Measurements from ENCODE around the gene HOXA10.

Gene HOXA10

GRCh38 chr7:27141137-27141922 is 32.8 kb downstream of the HOXA10 start:
- Histone ChIP-seq H3K27me3 (replicated peaks; ENCODE audit: control insufficient read depth, insufficient read depth, low read length) (no peaks in the 10 kb centered on the region), H3K4me1 (ENCODE audit: control insufficient read depth, insufficient read depth, low read length) (peaks cover 57% of the 10 kb centered on the region), H3K9me3 (ENCODE audit: control insufficient read depth, low read length) (no peaks in the 10 kb centered on the region), H3K4me3 (ENCODE audit: low read length) (peak overlapping the region; percentile 82), H3K9ac (ENCODE audit: low read length) (peak overlapping the region; percentile 88), H3K36me3 (ENCODE audit: control insufficient read depth, insufficient read depth, low read length, severe bottlenecking) (peaks cover 25% of the 10 kb centered on the region)
- no peak for DNase-seq (ENCODE audit: low read depth)

- Histone ChIP-seq H3K27me3 (replicated peaks; ENCODE audit: control insufficient read depth, insufficient read depth, low read length) (no peaks in the 10 kb centered on the region), H3K4me3 (ENCODE audit: low read length) (peak overlapping the region; percentile 82), H3K9ac (ENCODE audit: low read length) (peak overlapping the region; percentile 88), H3K9me3 (ENCODE audit: control insufficient read depth, low read length) (no peaks in the 10 kb centered on the region), H3K4me1 (ENCODE audit: control insufficient read depth, insufficient read depth, low read length) (peaks cover 61% of the 10 kb centered on the region), H3K36me3 (ENCODE audit: control insufficient read depth, insufficient read depth, low read length, severe bottlenecking) (peaks cover 22% of the 10 kb centered on the region)
- DNase-seq (ENCODE audit: low read depth), result no peak
Observed at GRCh38 chr7:27140126-27140857, 33.8 kb downstream of the HOXA10 start.

GRCh38 chr7:27139334-27140125 is 34.6 kb downstream of the HOXA10 start:
- DNase-seq (ENCODE audit: low read depth), result no peak
- no peaks in the 10 kb centered on the region for H3K27me3 ChIP-seq (replicated peaks; ENCODE audit: control insufficient read depth, insufficient read depth, low read length)
- peak overlapping the region; percentile 82 for H3K4me3 ChIP-seq (ENCODE audit: low read length)
- peaks cover 17% of the 10 kb centered on the region for H3K36me3 ChIP-seq (ENCODE audit: control insufficient read depth, insufficient read depth, low read length, severe bottlenecking)
- H3K9me3 ChIP-seq (ENCODE audit: control insufficient read depth, low read length), result no peaks in the 10 kb centered on the region
- peak overlapping the region; percentile 88 for H3K9ac ChIP-seq (ENCODE audit: low read length)
- H3K4me1 ChIP-seq (ENCODE audit: control insufficient read depth, insufficient read depth, low read length), result peaks cover 69% of the 10 kb centered on the region

- H3K4me3 ChIP-seq (ENCODE audit: low read length), result peak overlapping the region; percentile 82
- no peaks in the 10 kb centered on the region for H3K9me3 ChIP-seq (ENCODE audit: control insufficient read depth, low read length)
- DNase-seq (ENCODE audit: low read depth), result no peak
- no peaks in the 10 kb centered on the region for H3K27me3 ChIP-seq (replicated peaks; ENCODE audit: control insufficient read depth, insufficient read depth, low read length)
- peak overlapping the region; percentile 88 for H3K9ac ChIP-seq (ENCODE audit: low read length)
- peaks cover 12% of the 10 kb centered on the region for H3K36me3 ChIP-seq (ENCODE audit: control insufficient read depth, insufficient read depth, low read length, severe bottlenecking)
- peaks cover 70% of the 10 kb centered on the region for H3K4me1 ChIP-seq (ENCODE audit: control insufficient read depth, insufficient read depth, low read length)
Observed at GRCh38 chr7:27138985-27139333, 35.2 kb downstream of the HOXA10 start.

- Histone ChIP-seq H3K4me1 (ENCODE audit: control insufficient read depth, insufficient read depth, low read length) (peaks cover 74% of the 10 kb centered on the region), H3K36me3 (ENCODE audit: control insufficient read depth, insufficient read depth, low read length, severe bottlenecking) (peaks cover 9% of the 10 kb centered on the region), H3K9me3 (ENCODE audit: control insufficient read depth, low read length) (no peaks in the 10 kb centered on the region), H3K4me3 (ENCODE audit: low read length) (peak overlapping the region; percentile 82), H3K9ac (ENCODE audit: low read length) (peak overlapping the region; percentile 88), H3K27me3 (replicated peaks; ENCODE audit: control insufficient read depth, insufficient read depth, low read length) (no peaks in the 10 kb centered on the region)
- no peak for DNase-seq (ENCODE audit: low read depth)
Observed at GRCh38 chr7:27138472-27138871, 35.6 kb downstream of the HOXA10 start.

GRCh38 chr7:27137640-27138315 is 36.3 kb downstream of the HOXA10 start:
- no peak for DNase-seq (ENCODE audit: low read depth)
- Histone ChIP-seq H3K9me3 (ENCODE audit: control insufficient read depth, low read length) (no peaks in the 10 kb centered on the region), H3K4me1 (ENCODE audit: control insufficient read depth, insufficient read depth, low read length) (peaks cover 77% of the 10 kb centered on the region), H3K27me3 (replicated peaks; ENCODE audit: control insufficient read depth, insufficient read depth, low read length) (no peaks in the 10 kb centered on the region), H3K9ac (ENCODE audit: low read length) (peak overlapping the region; percentile 88), H3K36me3 (ENCODE audit: control insufficient read depth, insufficient read depth, low read length, severe bottlenecking) (peaks cover 9% of the 10 kb centered on the region), H3K4me3 (ENCODE audit: low read length) (peak overlapping the region; percentile 82)

GRCh38 chr7:27134392-27134791 is 39.7 kb downstream of the HOXA10 start:
- H3K9me3 ChIP-seq (ENCODE audit: control insufficient read depth, low read length), result no peaks in the 10 kb centered on the region
- H3K4me1 ChIP-seq (ENCODE audit: control insufficient read depth, insufficient read depth, low read length), result peaks cover 80% of the 10 kb centered on the region
- H3K36me3 ChIP-seq (ENCODE audit: control insufficient read depth, insufficient read depth, low read length, severe bottlenecking), result peaks cover under 1% of the 10 kb centered on the region
- no peak for DNase-seq (ENCODE audit: low read depth)
- H3K9ac ChIP-seq (ENCODE audit: low read length), result peak overlapping the region; percentile 1
- no peak overlapping the region for H3K4me3 ChIP-seq (ENCODE audit: low read length)
- no peaks in the 10 kb centered on the region for H3K27me3 ChIP-seq (replicated peaks; ENCODE audit: control insufficient read depth, insufficient read depth, low read length)

GRCh38 chr7:27133409-27134231 is 40.5 kb downstream of the HOXA10 start:
- peak overlapping the region; percentile 1 for H3K9ac ChIP-seq (ENCODE audit: low read length)
- DNase-seq (ENCODE audit: low read depth), result no peak
- H3K36me3 ChIP-seq (ENCODE audit: control insufficient read depth, insufficient read depth, low read length, severe bottlenecking), result peaks cover 8% of the 10 kb centered on the region
- H3K4me1 ChIP-seq (ENCODE audit: control insufficient read depth, insufficient read depth, low read length), result peaks cover 78% of the 10 kb centered on the region
- H3K4me3 ChIP-seq (ENCODE audit: low read length), result no peak overlapping the region
- no peaks in the 10 kb centered on the region for H3K9me3 ChIP-seq (ENCODE audit: control insufficient read depth, low read length)
- H3K27me3 ChIP-seq (replicated peaks; ENCODE audit: control insufficient read depth, insufficient read depth, low read length), result no peaks in the 10 kb centered on the region

- Histone ChIP-seq H3K27me3 (replicated peaks; ENCODE audit: control insufficient read depth, insufficient read depth, low read length) (no peaks in the 10 kb centered on the region), H3K4me1 (ENCODE audit: control insufficient read depth, insufficient read depth, low read length) (peaks cover 78% of the 10 kb centered on the region), H3K9me3 (ENCODE audit: control insufficient read depth, low read length) (no peaks in the 10 kb centered on the region), H3K9ac (ENCODE audit: low read length) (no peak overlapping the region), H3K36me3 (ENCODE audit: control insufficient read depth, insufficient read depth, low read length, severe bottlenecking) (peaks cover 8% of the 10 kb centered on the region), H3K4me3 (ENCODE audit: low read length) (no peak overlapping the region)
- no peak for DNase-seq (ENCODE audit: low read depth)
Observed at GRCh38 chr7:27132978-27133377, 41.1 kb downstream of the HOXA10 start.

- Histone ChIP-seq H3K4me3 (ENCODE audit: low read length) (no peak overlapping the region), H3K9ac (ENCODE audit: low read length) (peak overlapping the region; percentile 6), H3K36me3 (ENCODE audit: control insufficient read depth, insufficient read depth, low read length, severe bottlenecking) (peaks cover 8% of the 10 kb centered on the region), H3K4me1 (ENCODE audit: control insufficient read depth, insufficient read depth, low read length) (peaks cover 78% of the 10 kb centered on the region), H3K9me3 (ENCODE audit: control insufficient read depth, low read length) (no peaks in the 10 kb centered on the region), H3K27me3 (replicated peaks; ENCODE audit: control insufficient read depth, insufficient read depth, low read length) (no peaks in the 10 kb centered on the region)
- no peak for DNase-seq (ENCODE audit: low read depth)
Observed at GRCh38 chr7:27132214-27132613, 41.9 kb downstream of the HOXA10 start.

All from adipocyte (in vitro differentiated cells).